Upper lobe of right lung (tissue), 1 donor: ENCODE data around the gene CRB3. TPM values are rescaled to one million over a fixed set of nuclear protein-coding genes. Genes with fewer than 3 reads are reported as not detected.

Source experiments
- ATAC-seq: fragments of 200-7000 bp; cut with Tn5 transposase; one replicate; pipeline ENCODE4 v1.9.1; 2020; ENCODE audit warnings: mild to moderate bottlenecking, moderate library complexity
- DNase-seq: peaks from one replicate; pipeline ENCODE4 v3.0.0-alpha.2; 2020
- H3K27ac ChIP-seq: fragments of 200-600 bp; one replicate; pipeline ENCODE4 v1.8.0; 2022
- H3K27me3 ChIP-seq: fragments of 200-600 bp; one replicate; pipeline ENCODE4 v1.8.0; 2022; ENCODE audit warnings: mild to moderate bottlenecking
- H3K36me3 ChIP-seq: fragments of 200-600 bp; one replicate; pipeline ENCODE4 v1.8.0; 2022
- H3K4me1 ChIP-seq: fragments of 200-600 bp; one replicate; pipeline ENCODE4 v1.8.0; 2022
- H3K4me3 ChIP-seq: fragments of 200-600 bp; one replicate; pipeline ENCODE4 v1.8.0; 2022; ENCODE audit warnings: mild to moderate bottlenecking
- H3K9me3 ChIP-seq: fragments of 200-600 bp; one replicate; pipeline ENCODE4 v1.8.0; 2022
- CTCF ChIP-seq: fragments of 200-600 bp; IDR thresholded peaks from one replicate; pipeline ENCODE4 v1.8.0; 2022; ENCODE audit warnings: antibody characterized with exemption
- intact Hi-C: fragments of 100-400 bp; cut with DNase I; formaldehyde crosslinking; loops from one replicate; pipeline ENCODE4 v1.11.0; 2022
- total RNA-seq: library from RNA; stranded (reverse); fragmentation: NEBNext Ultra II Directional; extraction: Animal tissue kit (Norgen Biotek cat#: 25700); gene quantifications from one replicate; pipeline ENCODE4 v1.2.1, GENCODE V29; 2021
- donor health status: DM: no; HTN: yes; CAD: no; lungs with severe emphysema.

CRB3 gene
- total RNA-seq, 1 donor from 2014 or later: 48.4 TPM

DNA sequence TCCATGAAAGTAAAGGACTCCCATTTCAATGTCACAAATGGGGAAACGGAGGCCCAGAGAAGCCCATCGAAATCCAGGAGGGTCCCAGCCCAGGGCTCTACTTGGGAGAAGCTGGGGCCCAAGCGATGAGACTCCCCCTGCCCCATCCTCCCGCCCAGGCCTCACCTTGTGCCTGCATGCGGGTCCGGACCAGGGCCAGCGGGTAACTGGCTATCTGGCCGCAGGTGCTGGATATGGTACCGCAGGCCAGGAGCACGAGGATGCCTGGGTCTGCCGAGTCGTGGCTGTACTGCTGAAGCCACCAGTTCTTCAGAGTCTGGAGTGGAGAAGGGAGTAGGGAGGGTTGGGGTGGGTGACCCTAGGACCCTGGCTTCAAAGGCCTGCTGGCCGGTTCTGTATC, 20.1 kb upstream of the CRB3 start:
- ATAC-seq (no peak), DNase-seq (no peak)
- Histone ChIP-seq H3K27ac (no peak overlapping the region), H3K27me3 (no peaks in the 10 kb centered on the region), H3K4me3 (no peak overlapping the region), H3K9me3 (no peaks in the 10 kb centered on the region), H3K36me3 (no peaks in the 10 kb centered on the region), H3K4me1 (no peaks in the 10 kb centered on the region)
- intact Hi-C loops: no loop called here
- TF ChIP-seq CTCF: no peak

GRCh38 chr19:6446452-6446851, 17.6 kb upstream of the CRB3 start:
- Histone ChIP-seq H3K9me3 (no peaks in the 10 kb centered on the region), H3K4me3 (no peak overlapping the region), H3K4me1 (no peaks in the 10 kb centered on the region), H3K27me3 (no peaks in the 10 kb centered on the region), H3K36me3 (no peaks in the 10 kb centered on the region), H3K27ac (no peak overlapping the region)
- intact Hi-C loops: no loop called here
- TF ChIP-seq CTCF: no peak
- ATAC-seq (no peak), DNase-seq (no peak)

DNA sequence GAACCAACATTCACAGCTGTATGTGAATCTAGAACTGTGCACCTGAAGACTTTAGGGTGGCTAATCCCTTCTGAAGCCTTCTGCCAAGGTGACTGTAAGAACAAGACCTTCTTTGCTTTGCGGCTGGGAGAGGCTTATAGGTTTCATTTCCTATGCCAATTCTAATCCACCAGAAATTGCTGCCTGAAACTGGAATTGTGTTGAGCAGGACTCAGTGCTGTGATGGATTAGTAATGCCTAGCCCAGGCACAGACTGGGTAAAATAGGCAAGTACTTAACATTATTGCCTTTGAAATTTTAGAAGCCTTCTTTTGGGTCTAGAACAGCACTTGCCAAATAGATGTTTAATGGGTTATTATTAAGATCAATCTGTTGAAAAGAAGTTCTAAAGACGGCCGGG, 16.0 kb upstream of the CRB3 start:
- no peak for TF ChIP-seq CTCF
- no peak overlapping the region for H3K27ac ChIP-seq
- intact Hi-C loops: no loop called here
- ATAC-seq (no peak), DNase-seq (no peak)
- H3K4me3 ChIP-seq: no peak overlapping the region
- H3K9me3 ChIP-seq: no peaks in the 10 kb centered on the region
- H3K36me3 ChIP-seq: no peaks in the 10 kb centered on the region
- H3K27me3 ChIP-seq: no peaks in the 10 kb centered on the region
- no peaks in the 10 kb centered on the region for H3K4me1 ChIP-seq

DNA sequence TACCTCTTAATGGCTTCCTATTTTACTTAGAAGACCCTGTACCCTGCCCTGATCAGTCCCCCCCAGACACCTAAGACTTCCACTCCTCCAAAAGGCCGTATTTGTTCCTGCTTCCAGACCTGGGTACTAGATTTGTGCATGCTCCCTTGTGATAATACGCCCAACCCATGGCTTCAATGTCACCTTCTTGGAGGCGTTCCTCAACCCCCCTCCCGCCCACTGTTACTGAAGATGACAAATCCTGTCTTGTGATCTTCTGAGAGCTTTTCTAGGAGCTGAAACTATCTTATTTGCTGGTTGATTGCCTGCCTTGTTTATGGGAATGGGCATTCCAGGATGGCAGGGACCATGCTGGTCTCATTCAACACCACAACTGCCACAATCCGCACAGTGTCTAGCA, 13.9 kb upstream of the CRB3 start:
- Histone ChIP-seq H3K36me3 (no peaks in the 10 kb centered on the region), H3K27me3 (no peaks in the 10 kb centered on the region), H3K4me1 (no peaks in the 10 kb centered on the region), H3K4me3 (no peak overlapping the region), H3K9me3 (peaks cover 4% of the 10 kb centered on the region), H3K27ac (no peak overlapping the region)
- DNase-seq (no peak), ATAC-seq (no peak)
- TF ChIP-seq CTCF: no peak
- intact Hi-C loops: no loop called here

- H3K9me3 ChIP-seq: peaks cover 4% of the 10 kb centered on the region
- H3K36me3 ChIP-seq: no peaks in the 10 kb centered on the region
- ATAC-seq: no peak
Measured at GRCh38 chr19:6451583-6452222, 12.4 kb upstream of the CRB3 start.

More at GRCh38 chr19:6451583-6452222, 12.4 kb upstream of the CRB3 start:
- TF ChIP-seq CTCF: no peak
- Histone ChIP-seq H3K27me3 (no peaks in the 10 kb centered on the region), H3K27ac (no peak overlapping the region), H3K4me1 (no peaks in the 10 kb centered on the region), H3K4me3 (no peak overlapping the region)
- intact Hi-C loops: no loop called here
- no peak for DNase-seq
